Subcutaneous abdominal adipose tissue (tissue), 5 donors: ENCODE data around the gene SFI1.
"Not testable (repeated sequence)": the region's sequence is repeated elsewhere in the genome, so short reads cannot be mapped to it uniquely, and the experiment has no call there.

Experiments used
- H3K27ac ChIP-seq: one replicate; pipeline ENCODE4 v1.7.0; 2013; ENCODE audit warnings: low read depth, mild to moderate bottlenecking, inconsistent platforms, low read length, moderate library complexity
- H3K27me3 ChIP-seq, 5 donors: one replicate each; pipeline ENCODE4 v1.7.0; 2013; ENCODE audit warnings: low read length in 5 of 5, inconsistent platforms in 1 of 5; ENCODE audit not compliant: control insufficient read depth in 5 of 5, insufficient read depth in 4 of 5
- H3K36me3 ChIP-seq, 5 donors: one replicate each; pipeline ENCODE4 v1.7.0; 2013; ENCODE audit warnings: low read length in 5 of 5; ENCODE audit not compliant: control insufficient read depth in 5 of 5, insufficient read depth in 5 of 5
- H3K4me1 ChIP-seq, 5 donors: one replicate each; pipeline ENCODE4 v1.7.0; 2013; ENCODE audit warnings: low read length in 5 of 5, mild to moderate bottlenecking in 3 of 5, moderate library complexity in 1 of 5; ENCODE audit not compliant: control insufficient read depth in 5 of 5, insufficient read depth in 5 of 5
- H3K4me3 ChIP-seq, 5 donors: one replicate each; pipeline ENCODE4 v1.7.0; 2013; ENCODE audit warnings: low read length in 5 of 5, low read depth in 1 of 5
- H3K9ac ChIP-seq, 5 donors: one replicate each; pipeline ENCODE4 v1.7.0; 2013; ENCODE audit warnings: low read length in 5 of 5, mild to moderate bottlenecking in 4 of 5, moderate library complexity in 3 of 5
- H3K9me3 ChIP-seq, 5 donors: one replicate each; pipeline ENCODE4 v1.7.0; 2013; ENCODE audit warnings: low read length in 5 of 5; ENCODE audit not compliant: control insufficient read depth in 5 of 5
- donor health status: healthy.
- donor health status: healthy.
- donor health status: healthy.
- donor health status: healthy.
- donor health status: healthy.

SFI1 gene

DNA sequence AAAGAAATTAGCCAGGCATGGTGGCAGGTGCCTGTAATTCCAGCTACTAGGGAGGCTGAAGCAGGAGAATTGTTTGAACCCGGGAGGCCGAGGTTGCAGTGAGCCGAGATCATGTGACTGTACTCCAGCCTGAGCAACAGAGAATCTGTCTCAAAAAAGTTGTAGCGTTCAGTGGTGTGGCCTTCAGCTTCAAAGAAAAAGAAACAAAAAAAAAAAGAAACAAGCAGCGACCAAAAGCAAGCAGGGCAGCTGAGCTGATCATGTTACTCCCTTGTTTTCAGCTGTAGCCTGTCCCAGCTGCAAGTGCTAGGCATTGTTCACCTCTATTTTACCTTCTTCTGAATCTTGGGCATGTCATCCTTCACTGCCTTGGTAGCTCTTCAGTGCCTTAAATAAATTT lies 37.0 kb downstream of the SFI1 start:
- Histone ChIP-seq H3K4me3 (no peak overlapping the region), H3K36me3 (peaks cover 0 to 4% (median 0%) of the 10 kb centered on the region in 5 donors), H3K9me3 (no peaks in the 10 kb centered on the region), H3K27ac (no peak overlapping the region), H3K9ac (no peak overlapping the region), H3K4me1 (no peaks in the 10 kb centered on the region), H3K27me3 (no peaks in the 10 kb centered on the region)

- H3K9me3 ChIP-seq: no peaks in the 10 kb centered on the region
- H3K4me3 ChIP-seq: no peak overlapping the region
- no peaks in the 10 kb centered on the region for H3K4me1 ChIP-seq
- H3K27me3 ChIP-seq: no peaks in the 10 kb centered on the region
- H3K36me3 ChIP-seq: peaks cover 0 to 3% (median 0%) of the 10 kb centered on the region in 5 donors
- no peak overlapping the region for H3K9ac ChIP-seq
- no peak overlapping the region for H3K27ac ChIP-seq
Measured at GRCh38 chr22:31537019-31537535, 40.7 kb downstream of the SFI1 start.

GRCh38 chr22:31538815-31539214 lies 42.5 kb downstream of the SFI1 start:
- Histone ChIP-seq H3K27ac (no peak overlapping the region), H3K27me3 (no peaks in the 10 kb centered on the region), H3K9ac (no peak overlapping the region), H3K9me3 (no peaks in the 10 kb centered on the region), H3K4me1 (no peaks in the 10 kb centered on the region), H3K36me3 (peaks cover 0 to 3% (median 0%) of the 10 kb centered on the region in 5 donors), H3K4me3 (no peak overlapping the region)

DNA sequence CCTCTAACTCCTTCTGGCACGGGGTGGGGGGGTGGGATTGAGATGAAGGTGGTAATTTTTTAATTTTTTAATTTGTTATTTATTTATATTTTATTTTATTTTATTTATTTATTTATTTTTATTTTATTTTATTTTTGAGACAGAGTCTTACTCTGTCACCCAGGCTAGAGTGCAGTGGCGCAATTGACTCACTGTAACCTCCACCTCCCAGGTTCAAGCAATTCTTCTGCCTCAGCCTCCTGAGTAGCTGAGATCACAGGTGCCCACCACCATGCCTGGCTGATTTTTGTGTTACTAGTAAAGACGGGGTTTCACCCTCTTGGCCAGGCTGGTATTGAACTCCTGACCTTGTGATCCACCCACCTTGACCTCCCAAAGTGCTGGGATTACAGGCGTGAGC lies 43.8 kb downstream of the SFI1 start:
- not testable (repeated sequence) for H3K4me1 ChIP-seq, H3K4me3 ChIP-seq, H3K9ac ChIP-seq, H3K9me3 ChIP-seq, H3K27me3 ChIP-seq, H3K36me3 ChIP-seq, H3K27ac ChIP-seq

DNA sequence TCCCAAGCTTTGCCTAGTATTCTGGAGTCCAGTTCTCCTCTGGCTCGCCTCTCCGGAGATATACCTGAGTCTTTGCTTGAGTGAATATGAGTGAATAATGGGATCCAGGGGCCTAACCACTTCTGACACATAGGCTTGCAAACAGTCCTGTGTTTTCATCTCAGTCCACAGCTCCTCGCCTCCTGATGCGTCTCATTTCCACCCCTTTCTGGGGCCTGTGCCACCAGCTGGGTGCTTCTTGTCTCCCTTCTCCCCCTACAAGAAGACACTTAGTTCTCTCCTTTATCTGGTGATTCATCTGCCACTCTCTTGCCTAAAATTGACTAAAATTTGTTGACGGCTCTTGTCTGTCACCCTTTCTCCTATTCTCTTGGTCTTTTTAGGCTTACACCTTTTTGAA lies 44.6 kb downstream of the SFI1 start:
- peaks cover 0 to 3% (median 0%) of the 10 kb centered on the region in 5 donors for H3K36me3 ChIP-seq
- no peaks in the 10 kb centered on the region for H3K27me3 ChIP-seq
- H3K4me3 ChIP-seq: no peak overlapping the region
- no peaks in the 10 kb centered on the region for H3K9me3 ChIP-seq
- no peak overlapping the region for H3K9ac ChIP-seq
- H3K4me1 ChIP-seq: no peaks in the 10 kb centered on the region
- no peak overlapping the region for H3K27ac ChIP-seq

DNA sequence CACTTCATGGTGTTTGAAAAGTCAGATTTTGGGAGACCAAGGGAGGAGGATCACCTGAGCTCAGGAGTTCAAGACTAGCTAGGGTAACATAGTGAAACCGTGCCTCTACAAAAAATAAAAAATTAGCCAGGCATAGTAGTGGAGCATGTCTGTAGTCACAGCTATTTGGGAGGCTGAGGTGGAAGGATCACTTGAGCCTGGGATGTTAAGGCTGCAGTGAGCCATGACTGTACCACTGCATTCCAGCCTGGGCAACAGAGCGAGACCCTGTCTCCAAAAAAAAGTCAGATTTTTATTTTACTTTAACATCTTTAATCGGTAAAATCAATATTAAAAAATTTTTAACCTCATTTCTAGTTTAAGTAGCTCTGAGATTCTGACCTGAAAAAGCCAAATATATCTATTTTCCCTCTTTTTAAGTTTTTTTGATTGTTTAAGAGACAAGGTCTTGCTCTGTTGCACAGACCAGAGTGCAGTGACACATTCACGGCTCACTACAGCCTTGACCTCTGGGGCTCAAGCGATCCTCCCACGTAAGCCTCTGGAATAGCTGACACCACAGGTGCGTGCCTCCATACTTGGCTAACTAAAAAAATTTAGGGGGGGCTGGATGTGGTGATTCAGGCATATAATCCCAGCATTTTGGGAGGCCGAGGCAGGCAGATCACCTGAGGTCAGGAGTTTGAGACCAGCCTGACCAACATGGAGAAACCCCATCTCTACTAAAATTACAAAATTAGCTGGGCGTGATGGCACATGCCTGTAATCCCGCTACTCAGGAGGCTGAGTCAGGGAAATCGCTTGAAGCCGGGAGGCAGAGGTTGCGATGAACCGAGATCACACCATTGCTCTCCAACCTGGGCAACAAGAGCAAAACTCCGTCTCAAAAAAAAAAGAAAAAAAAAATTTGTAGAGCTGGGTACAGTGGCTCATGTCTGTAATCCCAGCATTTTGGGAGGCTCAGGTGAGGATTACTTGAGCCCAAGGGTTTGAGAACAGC lies 48.4 kb downstream of the SFI1 start:
- Histone ChIP-seq H3K27me3 (no peaks in the 10 kb centered on the region), H3K4me1 (no peaks in the 10 kb centered on the region), H3K9me3 (no peaks in the 10 kb centered on the region), H3K36me3 (peaks cover 0 to 4% (median 3%) of the 10 kb centered on the region in 5 donors), H3K4me3 (no peak overlapping the region), H3K9ac (no peak overlapping the region), H3K27ac (no peak overlapping the region)

DNA sequence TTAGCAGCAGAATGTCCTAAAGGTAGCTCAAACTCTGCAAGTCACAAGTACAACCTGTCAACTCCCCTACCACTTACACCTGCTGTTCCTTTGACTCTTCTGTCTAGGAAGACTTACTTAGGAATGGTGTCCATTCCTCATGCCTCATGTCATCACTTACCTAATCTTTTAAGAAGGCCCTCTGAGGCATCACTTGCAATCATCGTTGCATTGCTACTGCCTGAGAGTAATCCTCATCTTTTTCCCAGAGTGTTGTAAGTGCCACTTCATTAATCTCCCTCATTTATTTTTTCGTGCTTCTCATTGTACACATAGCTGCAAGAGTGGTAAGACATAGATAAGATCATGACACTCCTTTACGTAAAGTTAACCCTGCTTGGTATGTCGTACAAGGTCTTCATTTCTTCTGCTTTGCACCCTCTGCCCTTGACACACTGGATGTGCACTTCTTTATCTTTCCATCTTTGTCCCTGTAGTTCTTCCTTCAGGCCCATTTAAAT lies 54.6 kb downstream of the SFI1 start:
- no peak overlapping the region for H3K27ac ChIP-seq
- H3K4me3 ChIP-seq: no peak overlapping the region
- no peaks in the 10 kb centered on the region for H3K4me1 ChIP-seq
- H3K9me3 ChIP-seq: no peaks in the 10 kb centered on the region
- no peak overlapping the region for H3K9ac ChIP-seq
- H3K36me3 ChIP-seq: peaks cover 4 to 23% (median 19%) of the 10 kb centered on the region in 5 donors
- no peaks in the 10 kb centered on the region for H3K27me3 ChIP-seq

DNA sequence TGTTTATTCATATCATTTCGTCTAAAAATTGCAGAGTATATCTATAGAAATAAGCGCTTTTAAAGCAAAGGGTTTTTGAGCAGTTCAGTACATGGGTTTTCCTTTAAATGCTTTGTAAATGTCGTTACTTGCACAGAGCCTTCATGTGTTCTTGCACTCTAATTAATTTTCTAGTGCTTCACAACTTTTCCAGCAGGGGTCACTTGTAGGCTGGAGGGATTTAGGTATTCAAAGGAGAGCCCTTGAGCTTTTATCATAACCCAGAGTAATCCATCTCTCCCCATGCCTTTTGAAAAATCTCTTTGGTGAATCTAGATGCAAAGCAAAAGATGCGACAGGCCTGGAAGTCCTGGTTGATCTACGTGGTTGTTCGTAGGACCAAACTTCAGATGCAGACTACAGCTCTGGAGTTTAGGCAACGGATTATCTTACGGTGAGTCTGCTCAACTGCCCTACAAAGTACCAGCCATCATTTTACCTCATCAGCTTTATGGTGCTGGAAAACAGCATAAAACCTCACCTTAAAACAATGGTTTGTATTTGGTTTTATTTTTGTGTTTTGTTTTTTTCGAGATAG lies 60.4 kb downstream of the SFI1 start:
- no peak overlapping the region for H3K9ac ChIP-seq
- no peaks in the 10 kb centered on the region for H3K27me3 ChIP-seq
- peaks cover 0 to 6% (median 0%) of the 10 kb centered on the region in 5 donors for H3K36me3 ChIP-seq
- no peak overlapping the region for H3K27ac ChIP-seq
- peaks cover 0 to 7% (median 4%) of the 10 kb centered on the region in 5 donors for H3K4me1 ChIP-seq
- no peaks in the 10 kb centered on the region for H3K9me3 ChIP-seq
- H3K4me3 ChIP-seq: no peak overlapping the region

GRCh38 chr22:31558546-31558945 lies 62.2 kb downstream of the SFI1 start:
- not testable (repeated sequence) for H3K9me3 ChIP-seq, H3K4me3 ChIP-seq, H3K27me3 ChIP-seq, H3K36me3 ChIP-seq, H3K27ac ChIP-seq, H3K9ac ChIP-seq
- H3K4me1 ChIP-seq: peaks cover 0 to 13% (median 9%) of the 10 kb centered on the region in 5 donors
